NCI-H187 treated with DMSO at 0.1 percent for 48 hours (cell line): Measurements from ENCODE around the gene KCTD3.

Source experiments
- DNase-seq: peaks from one replicate; lab custom pipeline; 2025; lab: John Stamatoyannopoulos, UW

KCTD3 gene

GRCh38 chr1:215657047-215657446 lies 89.9 kb downstream of the KCTD3 start:
- DNase-seq: no peak

GRCh38 chr1:215660259-215660658 lies 93.2 kb downstream of the KCTD3 start:
- no peak for DNase-seq

GRCh38 chr1:215661033-215661432 lies 93.9 kb downstream of the KCTD3 start:
- DNase-seq: no peak

GRCh38 chr1:215665215-215665614 lies 98.1 kb downstream of the KCTD3 start:
- DNase-seq: no peak

GRCh38 chr1:215667761-215668160 lies 100.7 kb downstream of the KCTD3 start:
- DNase-seq: no peak

- no peak for DNase-seq
Observed at GRCh38 chr1:215669806-215670491, 102.8 kb downstream of the KCTD3 start.
